GM12872 (cell line): Measurements from ENCODE around the gene GLYR1.

Experiments used
- CTCF ChIP-seq: IDR thresholded peaks from 3 replicates; pipeline ENCODE4 v1.5.1; 2011; ENCODE audit warnings: low read depth, mild to moderate bottlenecking, low read length, moderate library complexity; ENCODE audit not compliant: insufficient read depth

Gene GLYR1

GRCh38 chr16:4796982-4797804 lies 49.9 kb downstream of the GLYR1 start:
- no peak for TF ChIP-seq CTCF

GRCh38 chr16:4795828-4796572 lies 51.1 kb downstream of the GLYR1 start:
- no peak for TF ChIP-seq CTCF

GRCh38 chr16:4795181-4795827 lies 51.8 kb downstream of the GLYR1 start, which contains the start of gene SMIM22:
Gene SMIM22, plus strand, starts transcription at chr16:4795369. Its CDS starts 366 bp downstream, at chr16:4795735.
- TF ChIP-seq CTCF = no peak

GRCh38 chr16:4792951-4793513 lies 54.1 kb downstream of the GLYR1 start:
- TF ChIP-seq CTCF = no peak

GRCh38 chr16:4790871-4791270 lies 56.2 kb downstream of the GLYR1 start:
- no peak for TF ChIP-seq CTCF

- no peak for TF ChIP-seq CTCF
Measured at GRCh38 chr16:4790261-4790660, 56.8 kb downstream of the GLYR1 start.

GRCh38 chr16:4788910-4789309 lies 58.2 kb downstream of the GLYR1 start:
- no peak for TF ChIP-seq CTCF
